K562 (cell line): ENCODE measurements around the gene C1orf174. TPM values are rescaled to one million over a fixed set of nuclear protein-coding genes. Genes with fewer than 3 reads are reported as not detected.

ENCODE experiments used
- CAMTA2 ChIP-seq: fragments of 250-450 bp; sonication (Bioruptor Pico); conservative IDR thresholded peaks from 2 replicates; pipeline ENCODE4 v1.5.1; 2022
- GATAD2B ChIP-seq: fragments of 450-650 bp; IDR thresholded peaks from 2 replicates; pipeline ENCODE4 v1.6.1; 2017; ENCODE audit warnings: mild to moderate bottlenecking, borderline replicate concordance
- KDM5B ChIP-seq: fragments of 200-600 bp; sonication (generic); IDR thresholded peaks from 2 replicates; pipeline ENCODE4 v1.6.1; 2012; ENCODE audit warnings: low read depth, mild to moderate bottlenecking, moderate library complexity, low read length, control low read depth, inconsistent platforms; ENCODE audit not compliant: insufficient replicate concordance
- ZBTB1 ChIP-seq: sonication (generic); formaldehyde crosslinking; IDR thresholded peaks from 2 replicates; pipeline ENCODE4 v1.8.1; 2023; ENCODE audit warnings: missing genetic modification reagents, low read depth, mild to moderate bottlenecking, borderline replicate concordance
- ZNF274 ChIP-seq: IDR thresholded peaks from 2 replicates; pipeline ENCODE4 v1.6.1; 2011; ENCODE audit warnings: low read depth, mild to moderate bottlenecking, low read length, moderate library complexity, borderline replicate concordance
- ZNF589 ChIP-seq: fragments of 200-800 bp; sonication (Bioruptor generic); IDR thresholded peaks from 2 replicates; pipeline ENCODE4 v1.6.1; 2016; ENCODE audit warnings: low read depth, missing genetic modification characterization, missing compliant biosample characterization
- ZNF766 ChIP-seq: fragments of 200-800 bp; sonication (Bioruptor generic); conservative IDR thresholded peaks from 2 replicates; pipeline ENCODE4 v1.6.1; 2016; ENCODE audit warnings: missing genetic modification characterization, missing compliant biosample characterization
- ZNF77 ChIP-seq: fragments of 250-450 bp; sonication (Bioruptor Pico); IDR thresholded peaks from 2 replicates; pipeline ENCODE4 v1.5.0; 2020
- polyA plus RNA-seq, 8 experiments: library from polyadenylated mRNA; depleted of rRNA in 4 of 8; stranded (reverse) in 5 of 8; unstranded in 3 of 8; fragments of >200 nt; fragmentation: Nextera tagmentation in 2 of 8; fragmentation: Illumina TruSeq in 1 of 8; extraction: Ambion mirVana in 2 of 8; extraction: Trizol in 1 of 8; gene quantifications; 2 replicates each; pipeline versions ENCODE4 v1.2.1 to v1.2.3, GENCODE V29; 2011 to 2014; ENCODE audit warnings: inconsistent platforms in 1 of 8, missing spikeins in 1 of 8
- total RNA-seq, 7 experiments: library from RNA; depleted of rRNA in 6 of 7; stranded (reverse); fragments of >200 nt in 6 of 7; fragmentation: Illumina TruSeq in 2 of 7; extraction: Trizol in 2 of 7; gene quantifications; 2 replicates each; pipeline versions ENCODE4 v1.2.1 to v1.2.3, GENCODE V29; 2011 to 2021; ENCODE audit warnings: low replicate concordance in 1 of 7
- TF ChIP-seq, protein P1 (sequence below): fragments of 450-650 bp; IDR thresholded peaks from 2 replicates; pipeline ENCODE4 v1.6.1; 2016; ENCODE audit warnings: borderline replicate concordance
- TF ChIP-seq, protein P2 (sequence below), 3 experiments: fragments of 200-800 bp in 1 of 3; sonication (Bioruptor generic) in 1 of 3; sonication (generic) in 1 of 3; formaldehyde crosslinking in 1 of 3; IDR thresholded peaks; 2 replicates each; pipeline versions ENCODE4 v1.6.1 to v1.8.0; 2016 to 2022; ENCODE audit warnings: mild to moderate bottlenecking in 2 of 3, missing compliant biosample characterization in 2 of 3, missing genetic modification characterization in 2 of 3, missing genetic modification reagents in 1 of 3
- TF ChIP-seq, protein P3 (sequence below): sonication (generic); formaldehyde crosslinking; IDR thresholded peaks from 2 replicates; pipeline ENCODE4 v1.8.0; 2022; ENCODE audit warnings: mild to moderate bottlenecking, low read depth, missing genetic modification reagents

The C1orf174 gene
- total and polyA plus RNA-seq, 9 of the 15 experiments (the other 6 are each of a cell fraction or from before 2014, with no cell fraction given) = 38.5 to 64.9 (median 45.4) TPM

DNA sequence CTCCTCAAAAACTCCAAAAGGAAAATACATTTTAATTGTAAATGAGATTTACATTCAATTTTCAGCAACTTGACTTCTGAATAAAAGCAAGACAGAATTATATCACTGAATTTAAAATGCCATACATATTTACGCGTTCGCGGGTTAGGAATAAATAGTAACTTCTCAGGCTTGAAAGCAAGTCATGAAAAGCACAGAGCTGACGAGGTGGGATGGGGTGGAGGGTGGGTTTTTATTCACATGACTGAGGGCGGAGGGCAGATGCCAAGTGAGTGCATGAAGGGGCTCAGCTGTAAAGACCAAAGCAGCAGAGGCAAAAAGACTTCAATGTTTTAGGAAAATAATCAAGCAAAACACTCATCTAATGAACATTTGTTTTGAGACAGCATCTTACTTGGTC is 48.8 kb downstream of the C1orf174 start (continued):
- TF ChIP-seq, protein P1, sequence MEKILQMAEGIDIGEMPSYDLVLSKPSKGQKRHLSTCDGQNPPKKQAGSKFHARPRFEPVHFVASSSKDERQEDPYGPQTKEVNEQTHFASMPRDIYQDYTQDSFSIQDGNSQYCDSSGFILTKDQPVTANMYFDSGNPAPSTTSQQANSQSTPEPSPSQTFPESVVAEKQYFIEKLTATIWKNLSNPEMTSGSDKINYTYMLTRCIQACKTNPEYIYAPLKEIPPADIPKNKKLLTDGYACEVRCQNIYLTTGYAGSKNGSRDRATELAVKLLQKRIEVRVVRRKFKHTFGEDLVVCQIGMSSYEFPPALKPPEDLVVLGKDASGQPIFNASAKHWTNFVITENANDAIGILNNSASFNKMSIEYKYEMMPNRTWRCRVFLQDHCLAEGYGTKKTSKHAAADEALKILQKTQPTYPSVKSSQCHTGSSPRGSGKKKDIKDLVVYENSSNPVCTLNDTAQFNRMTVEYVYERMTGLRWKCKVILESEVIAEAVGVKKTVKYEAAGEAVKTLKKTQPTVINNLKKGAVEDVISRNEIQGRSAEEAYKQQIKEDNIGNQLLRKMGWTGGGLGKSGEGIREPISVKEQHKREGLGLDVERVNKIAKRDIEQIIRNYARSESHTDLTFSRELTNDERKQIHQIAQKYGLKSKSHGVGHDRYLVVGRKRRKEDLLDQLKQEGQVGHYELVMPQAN = no peak
- TF ChIP-seq GATAD2B (no peak), ZNF589 (no peak), ZBTB1 (CRISPR knock-in tag) (no peak), KDM5B (no peak), ZNF274 (no peak), CAMTA2 (CRISPR knock-in tag) (no peak), ZNF766 (CRISPR knock-in tag) (no peak), ZNF77 (no peak)
- TF ChIP-seq, protein P2, sequence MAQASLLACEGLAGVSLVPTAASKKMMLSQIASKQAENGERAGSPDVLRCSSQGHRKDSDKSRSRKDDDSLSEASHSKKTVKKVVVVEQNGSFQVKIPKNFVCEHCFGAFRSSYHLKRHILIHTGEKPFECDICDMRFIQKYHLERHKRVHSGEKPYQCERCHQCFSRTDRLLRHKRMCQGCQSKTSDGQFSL (CRISPR knock-in tag; IDR thresholded peaks at IDR 0.05) = no peak
- TF ChIP-seq, protein P2 (tag; IDR thresholded peaks at IDR 0.05) = no peak
- TF ChIP-seq, protein P3, sequence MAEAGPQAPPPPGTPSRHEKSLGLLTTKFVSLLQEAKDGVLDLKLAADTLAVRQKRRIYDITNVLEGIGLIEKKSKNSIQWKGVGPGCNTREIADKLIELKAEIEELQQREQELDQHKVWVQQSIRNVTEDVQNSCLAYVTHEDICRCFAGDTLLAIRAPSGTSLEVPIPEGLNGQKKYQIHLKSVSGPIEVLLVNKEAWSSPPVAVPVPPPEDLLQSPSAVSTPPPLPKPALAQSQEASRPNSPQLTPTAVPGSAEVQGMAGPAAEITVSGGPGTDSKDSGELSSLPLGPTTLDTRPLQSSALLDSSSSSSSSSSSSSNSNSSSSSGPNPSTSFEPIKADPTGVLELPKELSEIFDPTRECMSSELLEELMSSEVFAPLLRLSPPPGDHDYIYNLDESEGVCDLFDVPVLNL (CRISPR knock-in tag) = no peak
